Endothelial cell of umbilical vein (primary cell): Measurements from ENCODE around the gene ZGLP1. TPM values are rescaled to one million over a fixed set of nuclear protein-coding genes. Genes with fewer than 3 reads are reported as not detected.

Experiments
- BruUV-seq: library from RNA; stranded (reverse); fragments of 400-500 nt; replicated peaks from 2 replicates; lab custom pipeline; 2021; lab: Mats Ljungman, UMichigan
- CTCF ChIA-PET: fragments of 300-600, 350-600 bp; sonication (Branson Sonifier 250); formaldehyde crosslinking; loops from one replicate; lab custom pipeline; 2021; ENCODE audit warnings: antibody characterized with exemption, inconsistent platforms; lab: Charles Lee
- POLR2A ChIA-PET: fragments of 300-600, 350-600 bp; sonication (Branson Sonifier 250); formaldehyde crosslinking; loops from one replicate; lab custom pipeline; 2021; ENCODE audit warnings: antibody characterized with exemption, inconsistent platforms; lab: Charles Lee
- DNase-seq: peaks from one replicate; pipeline ENCODE4 v3.0.0-alpha.2; 2011; ENCODE audit warnings: low read depth, low spot score
- FAIRE-seq: peaks from 2 replicates; lab custom pipeline; 2011; peaks lifted over from hg19 to GRCh38; lab: Jason Lieb, UNC
- H2AFZ ChIP-seq: 2 replicates; pipeline ENCODE4 v1.6.0; 2012; ENCODE audit warnings: low read depth, low read length, control low read depth, inconsistent platforms
- H3K27ac ChIP-seq: 2 replicates; pipeline ENCODE4 v1.5.1; 2011; ENCODE audit warnings: low read depth, mild to moderate bottlenecking, control low read depth, low read length, moderate library complexity; ENCODE audit not compliant: insufficient read depth
- H3K27me3 ChIP-seq, 2 experiments: 2 replicates each; pipeline versions ENCODE4 v1.6.0 to v1.6.1; 2011; ENCODE audit warnings: low read length in 2 of 2, mixed read lengths in 1 of 2; ENCODE audit not compliant: control insufficient read depth in 2 of 2, insufficient read depth in 2 of 2
- H3K36me3 ChIP-seq, 2 experiments: 2 replicates in 1 of 2; 3 replicates in 1 of 2; pipeline ENCODE4 v1.5.1; 2011; ENCODE audit warnings: low read length in 2 of 2, mild to moderate bottlenecking in 1 of 2, moderate library complexity in 1 of 2; ENCODE audit not compliant: control insufficient read depth in 2 of 2, insufficient read depth in 2 of 2; ENCODE audit errors: extremely low read depth in 1 of 2
- H3K4me1 ChIP-seq: 3 replicates; pipeline ENCODE4 v1.5.1; 2011; ENCODE audit warnings: mild to moderate bottlenecking, low read length; ENCODE audit not compliant: control insufficient read depth, insufficient read depth; ENCODE audit errors: extremely low read depth
- H3K4me2 ChIP-seq: 2 replicates; pipeline ENCODE4 v1.6.1; 2011; ENCODE audit warnings: low read length, control low read depth, mixed read lengths; ENCODE audit not compliant: insufficient read depth
- H3K4me3 ChIP-seq, 3 experiments: fragments of 200-600 bp in 1 of 3; sonication (generic), shearing (Covaris generic) in 1 of 3; replicated peaks in 1 of 3; 2 replicates each; pipeline ENCODE4 v1.5.1; 2011 to 2016; ENCODE audit warnings: control low read depth in 3 of 3, low read length in 3 of 3, mild to moderate bottlenecking in 2 of 3, inconsistent platforms in 1 of 3, low read depth in 1 of 3, moderate library complexity in 1 of 3; ENCODE audit not compliant: insufficient read depth in 1 of 3
- H3K79me2 ChIP-seq: 2 replicates; pipeline ENCODE4 v1.6.0; 2012; ENCODE audit warnings: low read length, inconsistent platforms; ENCODE audit not compliant: control insufficient read depth, insufficient read depth
- H3K9ac ChIP-seq: replicated peaks from 2 replicates; pipeline ENCODE3; 2011; ENCODE audit warnings: low read length, control low read depth; ENCODE audit not compliant: insufficient read depth; ENCODE audit errors: extremely low read depth
- H3K9me1 ChIP-seq: replicated peaks from 3 replicates; pipeline ENCODE4 v1.6.0; 2011; ENCODE audit warnings: mild to moderate bottlenecking, low read length; ENCODE audit not compliant: control insufficient read depth, insufficient read depth; ENCODE audit errors: extremely low read depth
- H3K9me3 ChIP-seq: replicated peaks from 2 replicates; pipeline ENCODE4 v1.5.1; 2012; ENCODE audit warnings: low read length, inconsistent platforms; ENCODE audit not compliant: control insufficient read depth, insufficient read depth
- H4K20me1 ChIP-seq: replicated peaks from 2 replicates; pipeline ENCODE3; 2011; ENCODE audit warnings: mild to moderate bottlenecking, low read length; ENCODE audit not compliant: control insufficient read depth, insufficient read depth; ENCODE audit errors: extremely low read depth
- CTCF ChIP-seq, 2 donors: IDR thresholded peaks; 1 replicate in 1 of 2; 2 replicates in 1 of 2; pipeline ENCODE4 v1.5.1; 2011; ENCODE audit warnings: low read length in 2 of 2, mild to moderate bottlenecking in 2 of 2, moderate library complexity in 2 of 2, control low read depth in 1 of 2, inconsistent platforms in 1 of 2, low read depth in 1 of 2; ENCODE audit not compliant: insufficient read depth in 1 of 2; ENCODE audit errors: extremely low read depth in 1 of 2
- EZH2 ChIP-seq: IDR thresholded peaks from 2 replicates; pipeline ENCODE4 v1.6.1; 2012; ENCODE audit warnings: borderline replicate concordance, low read depth, mild to moderate bottlenecking, moderate library complexity, low read length, inconsistent platforms; ENCODE audit not compliant: severe bottlenecking
- FOS ChIP-seq: IDR thresholded peaks from 2 replicates; pipeline ENCODE4 v1.6.1; 2011; ENCODE audit warnings: mild to moderate bottlenecking, low read length, moderate library complexity, borderline replicate concordance; ENCODE audit not compliant: insufficient read depth
- GATA2 ChIP-seq: IDR thresholded peaks from 2 replicates; pipeline ENCODE4 v1.7.0; 2011; ENCODE audit warnings: low read depth, mild to moderate bottlenecking, moderate library complexity, mixed read lengths, low read length; ENCODE audit not compliant: insufficient read length, insufficient read depth
- JUN ChIP-seq: IDR thresholded peaks from 2 replicates; pipeline ENCODE4 v1.6.1; 2011; ENCODE audit warnings: borderline replicate concordance, low read depth; ENCODE audit not compliant: insufficient read length, insufficient read depth
- MAX ChIP-seq: IDR thresholded peaks from 2 replicates; pipeline ENCODE4 v1.6.1; 2011; ENCODE audit not compliant: insufficient read depth, insufficient read length
- MYC ChIP-seq: IDR thresholded peaks from one replicate; pipeline ENCODE4 v1.6.1; 2011; ENCODE audit warnings: mild to moderate bottlenecking, low read depth, low read length
- POLR2A ChIP-seq: IDR thresholded peaks from 2 replicates; pipeline ENCODE4 v1.6.1; 2012; ENCODE audit warnings: low read depth, mild to moderate bottlenecking, control low read depth, low read length
- POLR2AphosphoS5 ChIP-seq: IDR thresholded peaks from 2 replicates; pipeline ENCODE4 v1.6.1; 2012; ENCODE audit warnings: low read depth, mild to moderate bottlenecking, control low read depth, low read length, moderate library complexity; ENCODE audit not compliant: insufficient read depth
- dilution Hi-C: fragments of 300-500 bp; cut with MboI; formaldehyde crosslinking; loops from one replicate; pipeline ENCODE4 v1.15.0; 2019; ENCODE audit warnings: low sequenced_read_pairs; ENCODE audit not compliant: extremely low pct_ligation_motif_present
- intact Hi-C: fragments of 100-400 bp; cut with micrococcal nuclease; formaldehyde crosslinking; loops from one replicate; pipeline ENCODE4 v1.10.0; 2022
- polyA plus RNA-seq, 4 experiments: library from polyadenylated mRNA; depleted of rRNA in 3 of 4; stranded (reverse) in 3 of 4; unstranded in 1 of 4; fragments of >200 nt; gene quantifications; 2 replicates each; pipeline versions ENCODE4 v1.2.1 to v1.2.3, GENCODE V29; 2011 to 2012; ENCODE audit warnings: missing spikeins in 1 of 4
- total RNA-seq: library from RNA; stranded (reverse); gene quantifications from 2 replicates; pipeline ENCODE4 v1.2.3, GENCODE V29; 2021

Gene ZGLP1
- total and polyA plus RNA-seq, 2 donors (not counting 3 experiments of a cell fraction or from before 2014, with no cell fraction given): 1.6 to 2.9 TPM

- H3K9me1 ChIP-seq: no peaks in the 10 kb centered on the region
- peaks cover 6 to 18% of the 10 kb centered on the region in 2 experiments for H3K36me3 ChIP-seq
- no peak overlapping the region for H3K4me3 ChIP-seq
- H4K20me1 ChIP-seq: no peaks in the 10 kb centered on the region
- BruUV-seq: no TSS peak
- dilution Hi-C loops (no loop called here), intact Hi-C loops (no loop called here)
- TF ChIP-seq MYC (no peak), JUN (no peak), CTCF (IDR thresholded peaks at IDR 0.05; ENCODE audit: extremely low read depth in 1 of 2, insufficient read depth in 1 of 2, low read depth in 1 of 2, low read length in 2 of 2) (no peak), EZH2 (no peak), POLR2AphosphoS5 (no peak), GATA2 (no peak), MAX (no peak), FOS (no peak), POLR2A (no peak)
- no peaks in the 10 kb centered on the region for H3K9me3 ChIP-seq
- no peak for DNase-seq
- H3K27me3 ChIP-seq: no peaks in the 10 kb centered on the region
- ChIA-PET POLR2A (interaction anchor here (0.6 to 2.0 kb wide), 3 partner anchors 127 to 133 kb away, joined by 5 to 13 read pairs (median 6); no protein-coding TSS in a partner anchor), CTCF (interaction anchor here (0.6 to 10.0 kb wide), 49 partner anchors 8 to 338 kb away, joined by 3 to 606 read pairs (median 6); partner anchors contain the start of genes CDC37, COL5A3, FDX2 and ICAM1)
- no peak overlapping the region for H3K9ac ChIP-seq
- no peak for FAIRE-seq
- no peak overlapping the region for H3K4me2 ChIP-seq
- H3K27ac ChIP-seq: no peak overlapping the region
- peaks cover 9% of the 10 kb centered on the region for H3K79me2 ChIP-seq
- no peaks in the 10 kb centered on the region for H3K4me1 ChIP-seq
- H2AFZ ChIP-seq: no peak overlapping the region
These were observed 51.4 kb downstream of the ZGLP1 start for GRCh38 chr19:10258080-10258710.
